Activated CD8-positive, alpha-beta memory T cell treated with anti-CD3 and anti-CD28 coated beads, Interleukin-2, amount 50 U/mL, for 1 hour (primary cell): ENCODE measurements around the gene BOD1.

Experiments
- DNase-seq: peaks from one replicate; pipeline ENCODE4 v3.0.0-alpha.2; 2020; ENCODE audit errors: extremely low read depth

Gene BOD1

GRCh38 chr5:173616577-173617118 is at the start of gene BOD1:
Gene BOD1, minus strand, starts transcription at chr5:173616650. Its CDS starts 214 bp downstream, at chr5:173616436.
- peak; percentile 88 for DNase-seq

- DNase-seq = no peak
These were observed 48.9 kb upstream of the BOD1 start for GRCh38 chr5:173665326-173665725.

GRCh38 chr5:173664154-173664526 is 47.7 kb upstream of the BOD1 start:
- no peak for DNase-seq

GRCh38 chr5:173663352-173664153 is 47.1 kb upstream of the BOD1 start:
- no peak for DNase-seq

GRCh38 chr5:173662581-173663351 is 46.3 kb upstream of the BOD1 start:
- no peak for DNase-seq

GRCh38 chr5:173660481-173661280 is 44.2 kb upstream of the BOD1 start:
- DNase-seq = no peak

GRCh38 chr5:173659423-173659822 is 43.0 kb upstream of the BOD1 start:
- DNase-seq = no peak

- DNase-seq = no peak
These were observed 41.4 kb upstream of the BOD1 start for GRCh38 chr5:173657741-173658356.

GRCh38 chr5:173655196-173655797 is 38.8 kb upstream of the BOD1 start:
- no peak for DNase-seq

- DNase-seq = no peak
These were observed 37.5 kb upstream of the BOD1 start for GRCh38 chr5:173653822-173654523.

- no peak for DNase-seq
These were observed 31.9 kb upstream of the BOD1 start for GRCh38 chr5:173648308-173648866.

GRCh38 chr5:173646692-173647091 is 30.2 kb upstream of the BOD1 start:
- no peak for DNase-seq

- DNase-seq = no peak
These were observed 29.6 kb upstream of the BOD1 start for GRCh38 chr5:173645890-173646574.

- no peak for DNase-seq
These were observed 29.0 kb upstream of the BOD1 start for GRCh38 chr5:173645437-173645807.

GRCh38 chr5:173644673-173645436 is 28.4 kb upstream of the BOD1 start:
- DNase-seq = no peak

- no peak for DNase-seq
These were observed 27.5 kb upstream of the BOD1 start for GRCh38 chr5:173643964-173644363.

GRCh38 chr5:173642895-173643481 is 26.5 kb upstream of the BOD1 start:
- no peak for DNase-seq

- no peak for DNase-seq
These were observed 25.9 kb upstream of the BOD1 start for GRCh38 chr5:173642191-173642816.
